Measurements from ENCODE around the gene CWH43. TPM values are rescaled to one million over a fixed set of nuclear protein-coding genes. Genes with fewer than 3 reads are reported as not detected.
A peak's percentile ranks its signal among the peaks of the same experiment; 100 is the strongest.
"Not testable (repeated sequence)": the region's sequence is repeated elsewhere in the genome, so short reads cannot be mapped to it uniquely, and the experiment has no call there.

CWH43 gene
- total RNA-seq, 2 experiments from 2014 or later = not detected

DNA sequence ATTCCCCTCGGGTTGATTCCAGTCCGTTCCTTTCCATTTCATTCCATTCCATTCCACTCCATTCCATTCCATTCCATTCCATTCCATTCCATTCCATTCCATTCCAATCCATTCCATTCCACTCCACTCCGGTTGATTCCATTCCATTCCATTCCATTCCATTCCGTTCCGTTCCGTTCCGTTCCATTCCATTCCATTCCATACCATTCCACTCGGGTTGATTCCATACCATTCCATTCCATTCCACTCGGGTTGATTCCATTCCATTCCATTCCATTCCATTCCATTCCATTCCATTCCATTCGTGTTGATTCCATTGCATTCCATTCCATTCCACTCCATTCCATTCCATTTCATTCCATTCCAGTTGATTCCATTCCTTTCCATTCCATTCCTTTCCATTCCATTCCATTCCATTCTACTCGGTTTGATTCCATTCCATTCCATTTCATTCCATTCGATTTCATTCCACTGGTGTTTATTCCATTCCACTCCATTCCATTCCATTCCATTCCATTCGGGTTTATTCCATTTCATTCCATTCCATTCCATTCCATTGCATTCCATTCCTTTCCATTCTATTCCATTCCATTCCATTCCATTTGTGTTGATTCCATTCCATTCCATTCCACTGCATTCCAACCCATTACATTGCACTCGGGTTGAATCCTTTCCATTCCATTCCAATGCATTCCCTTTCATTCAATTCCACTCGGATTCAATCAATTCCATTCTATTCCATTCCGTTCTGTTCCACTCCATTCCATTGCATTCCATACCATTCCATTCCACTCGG lies 122.3 kb downstream of the CWH43 start:
- peak; percentile 56 for ATAC-seq (ENCODE audit: low read depth)
- H3K27me3 Mint-ChIP-seq, H3K4me1 Mint-ChIP-seq, POLR2A ChIA-PET, DNase-seq, H3K4me3 Mint-ChIP-seq: not testable (repeated sequence)
- H3K36me3 Mint-ChIP-seq = peaks cover 70% of the 10 kb centered on the region
- H3K9me3 Mint-ChIP-seq = peaks cover 71% of the 10 kb centered on the region
- H3K27ac Mint-ChIP-seq = peak overlapping the region; percentile 0

DNA sequence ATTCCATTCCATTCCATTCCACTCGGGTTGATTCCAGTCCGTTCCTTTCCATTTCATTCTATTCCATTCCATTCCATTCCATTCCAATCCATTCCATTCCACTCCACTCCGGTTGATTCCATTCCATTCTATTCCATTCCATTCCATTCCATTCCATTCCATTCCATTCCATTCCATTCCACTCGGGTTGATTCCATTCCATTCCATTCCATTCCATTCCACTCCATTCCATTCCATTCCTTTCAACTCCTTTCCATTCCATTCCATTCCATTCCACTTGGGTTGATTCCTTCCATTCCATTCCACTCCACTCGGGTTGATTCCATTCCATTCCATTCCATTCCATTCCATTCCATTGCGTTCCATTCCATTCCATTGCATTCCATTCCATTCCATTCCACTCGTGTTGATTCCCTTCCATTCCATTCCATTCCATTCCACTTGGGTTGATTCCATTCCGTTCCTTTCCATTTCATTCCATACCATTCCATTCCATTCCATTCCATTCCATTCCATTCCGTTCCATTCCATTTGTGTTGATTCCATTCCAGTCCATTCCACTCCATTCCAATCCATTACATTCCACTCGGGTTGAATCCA lies 123.6 kb downstream of the CWH43 start:
- H3K4me3 Mint-ChIP-seq, DNase-seq, H3K27me3 Mint-ChIP-seq, H3K4me1 Mint-ChIP-seq, H3K27ac Mint-ChIP-seq, POLR2A ChIA-PET: not testable (repeated sequence)
- Mint-ChIP-seq H3K9me3 (peaks cover 65% of the 10 kb centered on the region), H3K36me3 (peaks cover 63% of the 10 kb centered on the region)
- ATAC-seq (ENCODE audit: low read depth) = peak; percentile 24

DNA sequence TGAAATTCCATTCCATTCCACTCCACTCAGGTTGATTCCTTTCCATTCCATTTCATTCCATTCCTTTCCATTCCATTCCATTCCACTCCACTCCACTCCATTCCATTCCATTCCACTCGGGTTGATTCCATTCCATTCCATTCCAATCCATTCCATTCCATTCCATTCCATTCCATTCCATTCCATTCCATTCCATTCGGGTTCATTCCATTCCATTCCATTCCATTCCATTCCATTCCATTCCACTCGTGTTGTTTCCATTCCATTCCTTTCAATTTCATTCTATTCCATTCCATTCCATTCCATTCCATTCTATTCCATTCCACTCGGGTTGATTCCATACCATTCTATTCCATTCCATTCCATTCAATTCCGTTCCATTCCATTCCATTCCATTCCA lies 124.5 kb downstream of the CWH43 start:
- H3K4me1 Mint-ChIP-seq, H3K4me3 Mint-ChIP-seq, DNase-seq, POLR2A ChIA-PET, H3K27me3 Mint-ChIP-seq: not testable (repeated sequence)
- ATAC-seq (ENCODE audit: low read depth) = peak; percentile 44
- Mint-ChIP-seq H3K36me3 (peaks cover 58% of the 10 kb centered on the region), H3K9me3 (peaks cover 64% of the 10 kb centered on the region), H3K27ac (peak overlapping the region; percentile 2)

Other genes with a start within 250 kb of the CWH43 start
- gene FRYL, start 206.0 kb upstream of the CWH43 start, total RNA-seq = 100 to 1,000 TPM in 1 of 2 experiments, 10 to 100 TPM in 1; 95.9 to 114 TPM
- gene OCIAD1, start 155.2 kb upstream of the CWH43 start, total RNA-seq = 100 to 1,000 TPM; 104 to 107 TPM
- gene OCIAD2, start 79.5 kb upstream of the CWH43 start, total RNA-seq = 10 to 100 TPM; 85.1 to 85.7 TPM

All from activated naive CD8-positive, alpha-beta T cell treated with anti-CD3 and anti-CD28 coated beads, Interleukin-2, amount 10 ng/mL, durations not matched to agents 7 days and 5 days (primary cell).